MCF 10A (cell line): ENCODE measurements around the gene PARD6G. TPM values are rescaled to one million over a fixed set of nuclear protein-coding genes. Genes with fewer than 3 reads are reported as not detected.

Experiments
- BruUV-seq: library from RNA; stranded (reverse); fragments of 400-500 nt; replicated peaks from 2 replicates; lab custom pipeline; 2021; lab: Mats Ljungman, UMichigan
- CTCF ChIA-PET: fragments of 300-600 bp; sonication (Branson Sonifier 250); formaldehyde crosslinking; extraction: SDS; loops from one replicate; lab custom pipeline; 2021; ENCODE audit warnings: antibody characterized with exemption, inconsistent platforms; lab: Yijun Ruan, JAX
- POLR2A ChIA-PET: fragments of 300-600, 350-650 bp; sonication (Branson Sonifier 250); formaldehyde crosslinking; extraction: SDS; loops from one replicate; lab custom pipeline; 2020; ENCODE audit warnings: antibody characterized with exemption, inconsistent platforms; lab: Yijun Ruan, JAX
- DNase-seq: peaks from one replicate; pipeline ENCODE4 v3.0.0-alpha.2; 2018; ENCODE audit not compliant: unreplicated experiment
- H3K27ac Mint-ChIP-seq: one replicate; pipeline ENCODE4 v1.8.0; 2022; ENCODE audit warnings: mild to moderate bottlenecking, low read depth, mixed read lengths; ENCODE audit not compliant: unreplicated experiment
- H3K27me3 Mint-ChIP-seq: one replicate; pipeline ENCODE4 v1.8.0; 2022; ENCODE audit warnings: mixed read lengths; ENCODE audit not compliant: insufficient read depth, unreplicated experiment
- H3K36me3 Mint-ChIP-seq: one replicate; pipeline ENCODE4 v1.8.0; 2022; ENCODE audit warnings: mild to moderate bottlenecking, moderate library complexity, mixed read lengths; ENCODE audit not compliant: insufficient read depth, unreplicated experiment
- H3K4me1 Mint-ChIP-seq: one replicate; pipeline ENCODE4 v1.8.0; 2022; ENCODE audit warnings: mixed read lengths; ENCODE audit not compliant: insufficient read depth, unreplicated experiment
- H3K4me3 Mint-ChIP-seq: one replicate; pipeline ENCODE4 v1.8.0; 2022; ENCODE audit warnings: mild to moderate bottlenecking, moderate library complexity, mixed read lengths; ENCODE audit not compliant: unreplicated experiment
- H3K9me3 Mint-ChIP-seq: one replicate; pipeline ENCODE4 v1.8.0; 2022; ENCODE audit warnings: mixed read lengths; ENCODE audit not compliant: unreplicated experiment
- intact Hi-C: fragments of 100-400 bp; cut with micrococcal nuclease; formaldehyde crosslinking; loops from 2 replicates; pipeline ENCODE4 v1.14.1; 2022
- total RNA-seq: library from RNA; stranded (reverse); gene quantifications from 2 replicates; pipeline ENCODE4 v1.2.3, GENCODE V29; 2022
- TF ChIP-seq, protein P1 (sequence below): fragments of 200-600 bp; IDR thresholded peaks from one replicate; pipeline ENCODE4 v1.8.0; 2022; ENCODE audit warnings: antibody characterized with exemption, mild to moderate bottlenecking; ENCODE audit not compliant: unreplicated experiment

PARD6G gene
- total RNA-seq, 1 experiment from 2014 or later, result 8.1 TPM

DNA sequence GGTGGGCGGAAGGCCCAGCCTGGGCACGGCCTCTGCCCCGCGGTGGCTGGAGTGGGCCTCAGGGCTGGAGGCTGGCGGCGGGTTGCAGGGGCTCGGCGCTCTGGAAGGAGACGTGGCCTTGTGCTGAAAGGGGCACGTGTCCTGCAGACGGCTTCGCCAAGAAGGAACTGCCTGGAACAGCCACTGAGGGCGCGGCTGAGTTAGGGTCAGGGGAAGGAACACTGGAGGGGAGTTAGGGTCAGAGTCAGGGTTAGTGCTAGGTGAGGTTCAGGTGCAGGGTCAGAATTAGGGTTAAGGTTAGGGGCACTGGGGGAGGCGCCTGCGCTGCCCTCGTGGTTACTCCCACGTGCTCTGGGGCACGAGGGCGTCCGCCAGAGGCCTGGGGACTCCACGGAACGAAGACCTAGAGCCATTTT, 139.2 kb downstream of the PARD6G start:
- Mint-ChIP-seq H3K9me3 (no peaks in the 10 kb centered on the region), H3K27ac (no peak overlapping the region), H3K27me3 (no peaks in the 10 kb centered on the region), H3K4me3 (peak overlapping the region; percentile 70), H3K36me3 (no peaks in the 10 kb centered on the region), H3K4me1 (peaks cover 9% of the 10 kb centered on the region)
- no peak for DNase-seq
- no TSS peak for BruUV-seq
- POLR2A ChIA-PET, result interaction anchor here (0.9 to 2.3 kb wide), 5 partner anchors 21 to 122 kb away, joined by 3 to 26 read pairs (median 4); partner anchors contain the start of genes RBFA and TXNL4A
- intact Hi-C loops, result no loop called here
- CTCF ChIA-PET, result no interaction called here
- TF ChIP-seq, protein P1, sequence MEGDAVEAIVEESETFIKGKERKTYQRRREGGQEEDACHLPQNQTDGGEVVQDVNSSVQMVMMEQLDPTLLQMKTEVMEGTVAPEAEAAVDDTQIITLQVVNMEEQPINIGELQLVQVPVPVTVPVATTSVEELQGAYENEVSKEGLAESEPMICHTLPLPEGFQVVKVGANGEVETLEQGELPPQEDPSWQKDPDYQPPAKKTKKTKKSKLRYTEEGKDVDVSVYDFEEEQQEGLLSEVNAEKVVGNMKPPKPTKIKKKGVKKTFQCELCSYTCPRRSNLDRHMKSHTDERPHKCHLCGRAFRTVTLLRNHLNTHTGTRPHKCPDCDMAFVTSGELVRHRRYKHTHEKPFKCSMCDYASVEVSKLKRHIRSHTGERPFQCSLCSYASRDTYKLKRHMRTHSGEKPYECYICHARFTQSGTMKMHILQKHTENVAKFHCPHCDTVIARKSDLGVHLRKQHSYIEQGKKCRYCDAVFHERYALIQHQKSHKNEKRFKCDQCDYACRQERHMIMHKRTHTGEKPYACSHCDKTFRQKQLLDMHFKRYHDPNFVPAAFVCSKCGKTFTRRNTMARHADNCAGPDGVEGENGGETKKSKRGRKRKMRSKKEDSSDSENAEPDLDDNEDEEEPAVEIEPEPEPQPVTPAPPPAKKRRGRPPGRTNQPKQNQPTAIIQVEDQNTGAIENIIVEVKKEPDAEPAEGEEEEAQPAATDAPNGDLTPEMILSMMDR, result no peak

DNA sequence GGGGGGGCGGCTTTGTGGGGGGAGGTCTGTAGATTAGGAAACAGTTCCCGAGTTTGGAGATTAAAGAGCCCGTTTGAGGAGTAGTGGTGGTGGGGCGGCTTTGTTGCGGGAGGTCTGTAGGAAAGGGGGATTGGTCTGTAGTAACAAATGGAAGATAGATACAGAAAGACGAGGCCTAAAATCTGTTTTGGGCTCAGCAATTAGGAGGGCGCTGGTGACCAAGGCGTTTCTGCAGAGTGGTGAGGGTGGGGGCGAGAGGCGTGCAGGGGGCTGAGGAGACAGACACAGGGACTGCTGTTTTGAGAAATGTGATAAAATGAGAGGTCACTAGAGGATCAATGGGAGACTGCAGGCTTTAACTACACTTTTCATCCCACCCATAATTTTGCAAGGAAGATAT, 139.9 kb downstream of the PARD6G start:
- no peaks in the 10 kb centered on the region for H3K9me3 Mint-ChIP-seq
- intact Hi-C loops, result no loop called here
- TF ChIP-seq, protein P1, result no peak
- H3K4me1 Mint-ChIP-seq, result peaks cover 9% of the 10 kb centered on the region
- DNase-seq, result no peak
- H3K36me3 Mint-ChIP-seq, result no peaks in the 10 kb centered on the region
- ChIA-PET CTCF (no interaction called here), POLR2A (no interaction called here)
- no peak overlapping the region for H3K4me3 Mint-ChIP-seq
- no TSS peak for BruUV-seq
- no peaks in the 10 kb centered on the region for H3K27me3 Mint-ChIP-seq
- H3K27ac Mint-ChIP-seq, result no peak overlapping the region

Other genes starting within 250 kb of the PARD6G start
- 38.2 and 47.4 TPM in 2 replicates for gene RBFA, start 213.1 kb downstream of the PARD6G start, total RNA-seq
- gene ADNP2, start 138.3 kb downstream of the PARD6G start, total RNA-seq, result 19.6 and 21.1 TPM in 2 replicates